HepG2 (cell line): ENCODE data around the gene CCND1. TPM values are rescaled to one million over a fixed set of nuclear protein-coding genes. Genes with fewer than 3 reads are reported as not detected.

Experiments used
- FIP1L1 ChIP-seq: fragments of 200-400 bp; formaldehyde crosslinking; IDR thresholded peaks from 2 replicates; pipeline ENCODE4 v1.6.1; 2018; ENCODE audit warnings: low read depth, mild to moderate bottlenecking, low read length, moderate library complexity, borderline replicate concordance; ENCODE audit not compliant: insufficient read depth
- KLF11 ChIP-seq: IDR thresholded peaks from 2 replicates; pipeline ENCODE4 v1.6.1; 2016; ENCODE audit warnings: missing compliant biosample characterization
- NR1H2 ChIP-seq: sonication (generic); formaldehyde crosslinking; IDR thresholded peaks from 2 replicates; pipeline ENCODE4 v1.8.1; 2022; ENCODE audit warnings: low read depth, missing genetic modification reagents, borderline replicate concordance
- SIX4 ChIP-seq: sonication (generic); formaldehyde crosslinking; IDR thresholded peaks from 2 replicates; pipeline ENCODE4 v1.4.0; 2020; ENCODE audit warnings: missing genetic modification reagents
- ZNF207 ChIP-seq: fragments of 450-650 bp; IDR thresholded peaks from 2 replicates; pipeline ENCODE4 v1.6.1; 2016; ENCODE audit warnings: antibody characterized with exemption, borderline replicate concordance
- ZNF225 ChIP-seq: sonication (generic); formaldehyde crosslinking; IDR thresholded peaks from 2 replicates; pipeline ENCODE4 v1.4.0; 2020; ENCODE audit warnings: mild to moderate bottlenecking, missing genetic modification reagents
- ZNF34 ChIP-seq: sonication (generic); formaldehyde crosslinking; IDR thresholded peaks from 2 replicates; pipeline ENCODE4 v1.4.0; 2020; ENCODE audit warnings: mild to moderate bottlenecking, missing genetic modification reagents, borderline replicate concordance
- ZNF547 ChIP-seq: sonication (generic); formaldehyde crosslinking; IDR thresholded peaks from 2 replicates; pipeline ENCODE4 v1.5.1; 2020; ENCODE audit warnings: mild to moderate bottlenecking, missing genetic modification reagents
- ZSCAN30 ChIP-seq: sonication (generic); formaldehyde crosslinking; IDR thresholded peaks from 2 replicates; pipeline ENCODE4 v1.5.0; 2020; ENCODE audit warnings: mild to moderate bottlenecking, missing genetic modification reagents
- polyA plus RNA-seq, 8 experiments: library from polyadenylated mRNA; depleted of rRNA in 3 of 8; stranded (reverse) in 7 of 8; unstranded in 1 of 8; fragments of >200 nt; fragmentation: Illumina TruSeq in 4 of 8; extraction: Trizol in 4 of 8; gene quantifications; 2 replicates each; pipeline versions ENCODE4 v1.2.1 to v1.2.3, GENCODE V29; 2011 to 2016; ENCODE audit warnings: low read depth in 4 of 8, missing spikeins in 1 of 8, mixed read lengths in 1 of 8; ENCODE audit not compliant: insufficient read depth in 1 of 8
- total RNA-seq, 5 experiments: library from RNA; depleted of rRNA; stranded (reverse); fragments of >200 nt; fragmentation: Illumina TruSeq; extraction: Trizol; gene quantifications; 2 replicates each; pipeline ENCODE4 v1.2.3, GENCODE V29; 2016; ENCODE audit warnings: low read depth in 1 of 5
- TF ChIP-seq, protein P1 (sequence below): sonication (generic); formaldehyde crosslinking; IDR thresholded peaks from 2 replicates; pipeline ENCODE4 v1.4.0; 2020; ENCODE audit warnings: missing genetic modification reagents, borderline replicate concordance
- TF ChIP-seq, protein P2 (sequence below): IDR thresholded peaks from 2 replicates; pipeline ENCODE4 v1.6.1; 2012; ENCODE audit warnings: inconsistent platforms
- TF ChIP-seq, protein P3 (sequence below), 2 experiments: fragments of 450-650 bp in 1 of 2; sonication (generic) in 1 of 2; formaldehyde crosslinking; IDR thresholded peaks; 2 replicates each; pipeline versions ENCODE4 v1.5.0 to v1.8.0; 2020 to 2022; ENCODE audit warnings: mild to moderate bottlenecking in 1 of 2, missing genetic modification reagents in 1 of 2
- TF ChIP-seq, protein P4 (sequence below): sonication (generic); formaldehyde crosslinking; IDR thresholded peaks from 2 replicates; pipeline ENCODE4 v1.8.0; 2022; ENCODE audit warnings: missing genetic modification reagents, mild to moderate bottlenecking, moderate library complexity, borderline replicate concordance
- TF ChIP-seq, protein P5 (sequence below): IDR thresholded peaks from 2 replicates; pipeline ENCODE4 v1.6.1; 2018; ENCODE audit warnings: missing genetic modification reagents
- TF ChIP-seq, protein P6 (sequence below): sonication (generic); formaldehyde crosslinking; IDR thresholded peaks from 2 replicates; pipeline ENCODE4 v1.8.0; 2022; ENCODE audit warnings: mild to moderate bottlenecking, missing genetic modification reagents
- TF ChIP-seq, protein P7 (sequence below): sonication (generic); formaldehyde crosslinking; IDR thresholded peaks from 2 replicates; pipeline ENCODE4 v1.5.1; 2020; ENCODE audit warnings: mild to moderate bottlenecking, missing genetic modification reagents, borderline replicate concordance

CCND1 gene
- total and polyA plus RNA-seq, 2 of the 13 experiments (the other 11 are each of a cell fraction or from before 2014, with no cell fraction given) = 107 to 136 TPM

DNA sequence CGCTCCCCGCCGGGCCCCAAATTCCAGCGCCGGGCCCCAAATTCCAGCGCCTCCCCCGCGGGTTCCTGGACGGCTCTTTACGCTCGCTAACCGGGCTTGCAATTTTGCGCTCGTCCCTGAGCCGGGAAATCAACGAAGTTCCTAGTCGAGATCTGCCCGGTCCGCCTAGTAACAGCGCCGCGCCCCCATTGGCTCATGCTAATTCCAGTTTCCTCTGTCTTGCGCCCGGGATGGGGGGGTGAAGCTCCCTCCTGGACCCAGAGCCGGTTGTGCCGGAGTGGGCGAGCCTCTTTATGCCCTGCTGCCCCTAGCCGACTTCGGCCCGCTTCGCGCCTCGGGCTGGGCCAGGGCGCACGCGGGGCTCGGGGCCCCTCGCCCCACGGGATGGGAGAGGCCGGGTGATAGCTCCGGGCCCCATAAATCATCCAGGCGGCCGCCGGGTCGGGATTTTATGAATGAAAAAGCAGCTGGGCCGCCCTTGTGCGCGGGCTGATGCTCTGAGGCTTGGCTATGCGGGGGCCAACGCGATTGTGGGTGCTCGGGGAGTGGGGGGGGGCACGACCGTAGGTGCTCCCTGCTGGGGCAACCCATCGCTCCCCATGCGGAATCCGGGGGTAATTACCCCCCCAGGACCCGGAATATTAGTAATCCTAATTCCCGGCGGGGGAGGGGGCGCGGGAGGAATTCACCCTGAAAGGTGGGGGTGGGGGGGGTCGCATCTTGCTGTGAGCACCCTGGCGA is 1.8 kb upstream of the CCND1 start (continued):
- TF ChIP-seq, protein P1, sequence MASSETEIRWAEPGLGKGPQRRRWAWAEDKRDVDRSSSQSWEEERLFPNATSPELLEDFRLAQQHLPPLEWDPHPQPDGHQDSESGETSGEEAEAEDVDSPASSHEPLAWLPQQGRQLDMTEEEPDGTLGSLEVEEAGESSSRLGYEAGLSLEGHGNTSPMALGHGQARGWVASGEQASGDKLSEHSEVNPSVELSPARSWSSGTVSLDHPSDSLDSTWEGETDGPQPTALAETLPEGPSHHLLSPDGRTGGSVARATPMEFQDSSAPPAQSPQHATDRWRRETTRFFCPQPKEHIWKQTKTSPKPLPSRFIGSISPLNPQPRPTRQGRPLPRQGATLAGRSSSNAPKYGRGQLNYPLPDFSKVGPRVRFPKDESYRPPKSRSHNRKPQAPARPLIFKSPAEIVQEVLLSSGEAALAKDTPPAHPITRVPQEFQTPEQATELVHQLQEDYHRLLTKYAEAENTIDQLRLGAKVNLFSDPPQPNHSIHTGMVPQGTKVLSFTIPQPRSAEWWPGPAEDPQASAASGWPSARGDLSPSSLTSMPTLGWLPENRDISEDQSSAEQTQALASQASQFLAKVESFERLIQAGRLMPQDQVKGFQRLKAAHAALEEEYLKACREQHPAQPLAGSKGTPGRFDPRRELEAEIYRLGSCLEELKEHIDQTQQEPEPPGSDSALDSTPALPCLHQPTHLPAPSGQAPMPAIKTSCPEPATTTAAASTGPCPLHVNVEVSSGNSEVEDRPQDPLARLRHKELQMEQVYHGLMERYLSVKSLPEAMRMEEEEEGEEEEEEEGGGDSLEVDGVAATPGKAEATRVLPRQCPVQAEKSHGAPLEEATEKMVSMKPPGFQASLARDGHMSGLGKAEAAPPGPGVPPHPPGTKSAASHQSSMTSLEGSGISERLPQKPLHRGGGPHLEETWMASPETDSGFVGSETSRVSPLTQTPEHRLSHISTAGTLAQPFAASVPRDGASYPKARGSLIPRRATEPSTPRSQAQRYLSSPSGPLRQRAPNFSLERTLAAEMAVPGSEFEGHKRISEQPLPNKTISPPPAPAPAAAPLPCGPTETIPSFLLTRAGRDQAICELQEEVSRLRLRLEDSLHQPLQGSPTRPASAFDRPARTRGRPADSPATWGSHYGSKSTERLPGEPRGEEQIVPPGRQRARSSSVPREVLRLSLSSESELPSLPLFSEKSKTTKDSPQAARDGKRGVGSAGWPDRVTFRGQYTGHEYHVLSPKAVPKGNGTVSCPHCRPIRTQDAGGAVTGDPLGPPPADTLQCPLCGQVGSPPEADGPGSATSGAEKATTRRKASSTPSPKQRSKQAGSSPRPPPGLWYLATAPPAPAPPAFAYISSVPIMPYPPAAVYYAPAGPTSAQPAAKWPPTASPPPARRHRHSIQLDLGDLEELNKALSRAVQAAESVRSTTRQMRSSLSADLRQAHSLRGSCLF (CRISPR knock-in tag) = no peak
- TF ChIP-seq, protein P2, sequence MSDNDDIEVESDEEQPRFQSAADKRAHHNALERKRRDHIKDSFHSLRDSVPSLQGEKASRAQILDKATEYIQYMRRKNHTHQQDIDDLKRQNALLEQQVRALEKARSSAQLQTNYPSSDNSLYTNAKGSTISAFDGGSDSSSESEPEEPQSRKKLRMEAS = peak; percentile 68; the same call in 1 of the 2 replicates
- TF ChIP-seq FIP1L1 = no peak
- TF ChIP-seq KLF11 (CRISPR knock-in tag) = no peak
- TF ChIP-seq ZNF547 (CRISPR knock-in tag) = no peak
- no peak for TF ChIP-seq NR1H2 (CRISPR knock-in tag)
- no peak for TF ChIP-seq ZNF34 (CRISPR knock-in tag)
- no peak for TF ChIP-seq SIX4 (CRISPR knock-in tag)
- no peak for TF ChIP-seq ZNF225 (CRISPR knock-in tag)
- TF ChIP-seq, protein P3, sequence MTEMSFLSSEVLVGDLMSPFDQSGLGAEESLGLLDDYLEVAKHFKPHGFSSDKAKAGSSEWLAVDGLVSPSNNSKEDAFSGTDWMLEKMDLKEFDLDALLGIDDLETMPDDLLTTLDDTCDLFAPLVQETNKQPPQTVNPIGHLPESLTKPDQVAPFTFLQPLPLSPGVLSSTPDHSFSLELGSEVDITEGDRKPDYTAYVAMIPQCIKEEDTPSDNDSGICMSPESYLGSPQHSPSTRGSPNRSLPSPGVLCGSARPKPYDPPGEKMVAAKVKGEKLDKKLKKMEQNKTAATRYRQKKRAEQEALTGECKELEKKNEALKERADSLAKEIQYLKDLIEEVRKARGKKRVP (CRISPR knock-in tag; IDR thresholded peaks at IDR 0.05) = no peak
- TF ChIP-seq, protein P4, sequence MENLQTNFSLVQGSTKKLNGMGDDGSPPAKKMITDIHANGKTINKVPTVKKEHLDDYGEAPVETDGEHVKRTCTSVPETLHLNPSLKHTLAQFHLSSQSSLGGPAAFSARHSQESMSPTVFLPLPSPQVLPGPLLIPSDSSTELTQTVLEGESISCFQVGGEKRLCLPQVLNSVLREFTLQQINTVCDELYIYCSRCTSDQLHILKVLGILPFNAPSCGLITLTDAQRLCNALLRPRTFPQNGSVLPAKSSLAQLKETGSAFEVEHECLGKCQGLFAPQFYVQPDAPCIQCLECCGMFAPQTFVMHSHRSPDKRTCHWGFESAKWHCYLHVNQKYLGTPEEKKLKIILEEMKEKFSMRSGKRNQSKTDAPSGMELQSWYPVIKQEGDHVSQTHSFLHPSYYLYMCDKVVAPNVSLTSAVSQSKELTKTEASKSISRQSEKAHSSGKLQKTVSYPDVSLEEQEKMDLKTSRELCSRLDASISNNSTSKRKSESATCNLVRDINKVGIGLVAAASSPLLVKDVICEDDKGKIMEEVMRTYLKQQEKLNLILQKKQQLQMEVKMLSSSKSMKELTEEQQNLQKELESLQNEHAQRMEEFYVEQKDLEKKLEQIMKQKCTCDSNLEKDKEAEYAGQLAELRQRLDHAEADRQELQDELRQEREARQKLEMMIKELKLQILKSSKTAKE (CRISPR knock-in tag) = no peak
- TF ChIP-seq, protein P5, sequence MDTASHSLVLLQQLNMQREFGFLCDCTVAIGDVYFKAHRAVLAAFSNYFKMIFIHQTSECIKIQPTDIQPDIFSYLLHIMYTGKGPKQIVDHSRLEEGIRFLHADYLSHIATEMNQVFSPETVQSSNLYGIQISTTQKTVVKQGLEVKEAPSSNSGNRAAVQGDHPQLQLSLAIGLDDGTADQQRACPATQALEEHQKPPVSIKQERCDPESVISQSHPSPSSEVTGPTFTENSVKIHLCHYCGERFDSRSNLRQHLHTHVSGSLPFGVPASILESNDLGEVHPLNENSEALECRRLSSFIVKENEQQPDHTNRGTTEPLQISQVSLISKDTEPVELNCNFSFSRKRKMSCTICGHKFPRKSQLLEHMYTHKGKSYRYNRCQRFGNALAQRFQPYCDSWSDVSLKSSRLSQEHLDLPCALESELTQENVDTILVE (CRISPR knock-in tag) = no peak
- TF ChIP-seq ZSCAN30 (CRISPR knock-in tag) = no peak
- TF ChIP-seq, protein P6, sequence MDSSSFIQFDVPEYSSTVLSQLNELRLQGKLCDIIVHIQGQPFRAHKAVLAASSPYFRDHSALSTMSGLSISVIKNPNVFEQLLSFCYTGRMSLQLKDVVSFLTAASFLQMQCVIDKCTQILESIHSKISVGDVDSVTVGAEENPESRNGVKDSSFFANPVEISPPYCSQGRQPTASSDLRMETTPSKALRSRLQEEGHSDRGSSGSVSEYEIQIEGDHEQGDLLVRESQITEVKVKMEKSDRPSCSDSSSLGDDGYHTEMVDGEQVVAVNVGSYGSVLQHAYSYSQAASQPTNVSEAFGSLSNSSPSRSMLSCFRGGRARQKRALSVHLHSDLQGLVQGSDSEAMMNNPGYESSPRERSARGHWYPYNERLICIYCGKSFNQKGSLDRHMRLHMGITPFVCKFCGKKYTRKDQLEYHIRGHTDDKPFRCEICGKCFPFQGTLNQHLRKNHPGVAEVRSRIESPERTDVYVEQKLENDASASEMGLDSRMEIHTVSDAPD = no peak
- TF ChIP-seq, protein P7, sequence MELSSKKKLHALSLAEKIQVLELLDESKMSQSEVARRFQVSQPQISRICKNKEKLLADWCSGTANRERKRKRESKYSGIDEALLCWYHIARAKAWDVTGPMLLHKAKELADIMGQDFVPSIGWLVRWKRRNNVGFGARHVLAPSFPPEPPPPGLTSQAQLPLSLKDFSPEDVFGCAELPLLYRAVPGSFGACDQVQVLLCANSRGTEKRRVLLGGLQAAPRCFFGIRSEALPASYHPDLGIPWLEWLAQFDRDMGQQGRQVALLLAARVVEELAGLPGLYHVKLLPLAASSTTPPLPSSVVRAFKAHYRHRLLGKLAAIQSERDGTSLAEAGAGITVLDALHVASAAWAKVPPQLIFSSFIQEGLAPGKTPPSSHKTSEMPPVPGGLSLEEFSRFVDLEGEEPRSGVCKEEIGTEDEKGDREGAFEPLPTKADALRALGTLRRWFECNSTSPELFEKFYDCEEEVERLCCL (CRISPR knock-in tag) = no peak
- TF ChIP-seq ZNF207 = no peak
